HuH-7 (cell line): ENCODE data around the gene MAGI3.

Experiments used
- DNase-seq: peaks from one replicate; pipeline ENCODE4 v3.0.0; 2011; ENCODE audit warnings: low spot score

The MAGI3 gene

GRCh38 chr1:113657556-113658063, 267.3 kb downstream of the MAGI3 start:
- no peak for DNase-seq

DNA sequence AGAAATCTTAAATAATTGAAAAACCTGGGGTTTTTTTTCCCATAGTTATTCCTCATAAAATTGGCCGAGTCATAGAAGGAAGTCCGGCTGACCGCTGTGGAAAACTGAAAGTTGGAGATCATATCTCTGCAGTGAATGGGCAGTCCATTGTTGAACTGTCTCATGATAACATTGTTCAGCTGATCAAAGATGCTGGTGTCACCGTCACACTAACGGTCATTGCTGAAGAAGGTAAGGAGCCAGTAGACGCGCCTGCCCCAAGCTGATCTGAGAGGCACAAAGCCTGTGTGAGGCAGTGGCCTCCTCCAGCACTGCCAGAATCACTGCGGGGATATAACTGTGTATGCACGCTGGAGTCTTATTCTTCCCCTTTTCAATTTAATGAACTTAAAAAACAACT, 268.7 kb downstream of the MAGI3 start:
- DNase-seq: no peak

GRCh38 chr1:113659556-113659955, 269.2 kb downstream of the MAGI3 start:
- no peak for DNase-seq

DNA sequence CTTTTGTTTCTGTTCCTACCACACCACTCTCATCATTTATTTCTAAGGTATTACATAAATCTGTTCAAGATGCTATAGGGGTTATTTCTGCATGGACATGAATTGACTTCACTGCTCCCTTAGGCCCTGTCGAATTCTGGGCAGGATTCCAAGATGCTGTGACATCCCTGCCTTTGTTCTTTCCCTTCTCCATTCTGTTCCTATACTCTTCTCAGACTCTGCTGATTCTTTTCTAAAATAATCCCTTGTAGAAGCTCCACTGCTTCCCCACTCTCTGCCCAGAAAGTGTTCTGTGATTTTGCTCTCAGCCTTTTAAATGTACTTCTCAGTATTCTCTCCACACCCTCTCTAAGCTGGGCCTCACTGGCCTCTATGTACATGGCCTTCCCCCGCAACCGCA, 269.8 kb downstream of the MAGI3 start:
- DNase-seq: no peak

DNA sequence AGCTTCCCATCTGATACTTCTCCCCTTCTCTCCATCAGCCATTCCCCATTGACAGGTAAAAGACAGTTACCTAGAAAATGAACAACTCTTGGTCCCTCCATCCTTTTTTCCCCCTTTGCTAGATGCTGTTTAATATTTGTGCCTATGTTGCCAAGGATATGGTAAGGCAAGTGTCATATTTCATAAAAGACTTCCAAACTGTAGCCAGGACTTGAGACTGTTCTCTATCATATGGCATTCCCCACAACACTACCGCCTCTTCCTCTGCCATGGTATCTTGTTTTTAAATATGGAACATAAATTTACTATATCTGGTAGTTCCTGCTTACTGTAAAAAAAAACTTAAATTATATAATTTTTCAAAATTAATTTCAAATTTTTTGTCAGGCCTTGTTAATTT, 271.8 kb downstream of the MAGI3 start:
- DNase-seq: no peak

GRCh38 chr1:113663165-113663951, 273.0 kb downstream of the MAGI3 start:
- no peak for DNase-seq

DNA sequence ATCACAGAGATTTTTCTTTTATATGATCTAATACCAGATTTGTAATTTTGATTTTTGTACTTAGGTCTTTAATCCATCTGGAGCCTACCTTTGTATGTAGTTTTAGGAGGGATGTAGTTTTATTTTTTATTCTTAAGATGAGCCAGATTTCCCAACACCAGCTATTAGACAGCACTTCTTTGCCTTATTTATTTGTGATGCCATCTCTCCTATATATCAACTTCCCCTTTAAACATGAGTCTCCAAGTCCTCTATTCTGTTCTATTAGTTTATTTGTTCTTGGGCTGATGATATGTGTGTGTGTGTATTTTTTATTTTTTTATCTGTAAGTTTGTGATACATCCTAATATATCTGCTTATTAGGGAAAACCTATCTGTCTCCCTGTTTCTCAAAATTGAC, 274.8 kb downstream of the MAGI3 start:
- no peak for DNase-seq

GRCh38 chr1:113666126-113666525, 275.8 kb downstream of the MAGI3 start:
- DNase-seq: no peak

- no peak for DNase-seq
These were observed 279.7 kb downstream of the MAGI3 start for GRCh38 chr1:113669988-113670387.

- no peak for DNase-seq
These were observed 280.3 kb downstream of the MAGI3 start for GRCh38 chr1:113670650-113671049.

DNA sequence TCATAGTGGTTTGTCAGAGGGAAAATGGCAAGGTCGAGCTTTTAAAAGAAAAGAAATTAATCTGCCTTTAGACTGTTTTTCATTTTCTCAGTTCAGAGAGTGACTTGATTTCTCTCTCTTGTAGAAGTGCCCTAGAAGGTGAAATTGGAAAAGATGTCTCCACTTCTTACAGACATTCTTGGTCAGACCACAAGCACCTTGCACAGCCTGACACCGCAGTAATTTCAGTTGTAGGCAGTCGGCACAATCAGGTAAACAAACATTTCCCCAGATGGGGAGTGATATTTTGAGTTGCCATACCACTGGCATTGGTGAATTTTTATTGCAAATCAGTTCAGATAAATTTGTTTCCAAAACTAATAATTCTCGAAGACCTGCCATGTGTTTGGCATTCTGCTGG, 282.2 kb downstream of the MAGI3 start:
- no peak for DNase-seq

DNA sequence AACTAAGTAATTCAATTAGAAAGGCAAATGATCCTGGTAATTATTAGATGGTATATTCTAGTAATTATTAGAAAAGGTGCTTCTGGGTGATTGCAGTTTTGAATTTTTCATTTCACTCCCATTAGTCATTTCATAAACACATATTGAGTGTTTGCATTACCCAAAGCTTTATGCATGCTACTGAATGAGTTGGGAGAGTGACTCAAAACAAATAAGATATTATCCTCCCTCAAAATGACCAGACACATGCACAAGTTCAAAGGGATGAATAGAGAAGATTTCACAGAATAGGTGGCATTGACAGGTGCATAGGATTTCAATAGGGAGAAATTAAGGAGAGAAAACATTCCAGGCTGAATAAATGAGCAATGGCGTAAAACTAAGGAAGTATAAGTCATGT, 284.3 kb downstream of the MAGI3 start:
- no peak for DNase-seq

DNA sequence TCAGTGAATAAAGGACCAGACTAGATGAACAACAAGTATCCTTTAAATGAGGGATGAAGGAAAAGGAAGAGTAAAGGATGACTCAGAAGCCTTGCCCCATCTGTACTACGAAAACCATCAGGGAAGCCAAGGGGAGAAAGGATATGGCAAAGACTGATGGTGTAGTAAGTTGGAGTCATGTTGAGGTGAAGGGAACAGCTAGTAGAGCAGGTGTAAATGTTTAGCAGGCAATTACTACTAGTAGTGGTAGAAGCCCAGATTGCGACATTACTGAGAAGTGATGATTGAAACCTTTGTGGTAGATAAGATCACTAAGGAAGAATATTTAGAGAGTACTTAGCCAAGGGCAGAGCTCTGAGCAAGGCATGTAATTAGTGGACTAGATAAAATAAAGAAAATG, 285.0 kb downstream of the MAGI3 start:
- DNase-seq: no peak

GRCh38 chr1:113676524-113676923, 286.2 kb downstream of the MAGI3 start:
- no peak for DNase-seq

DNA sequence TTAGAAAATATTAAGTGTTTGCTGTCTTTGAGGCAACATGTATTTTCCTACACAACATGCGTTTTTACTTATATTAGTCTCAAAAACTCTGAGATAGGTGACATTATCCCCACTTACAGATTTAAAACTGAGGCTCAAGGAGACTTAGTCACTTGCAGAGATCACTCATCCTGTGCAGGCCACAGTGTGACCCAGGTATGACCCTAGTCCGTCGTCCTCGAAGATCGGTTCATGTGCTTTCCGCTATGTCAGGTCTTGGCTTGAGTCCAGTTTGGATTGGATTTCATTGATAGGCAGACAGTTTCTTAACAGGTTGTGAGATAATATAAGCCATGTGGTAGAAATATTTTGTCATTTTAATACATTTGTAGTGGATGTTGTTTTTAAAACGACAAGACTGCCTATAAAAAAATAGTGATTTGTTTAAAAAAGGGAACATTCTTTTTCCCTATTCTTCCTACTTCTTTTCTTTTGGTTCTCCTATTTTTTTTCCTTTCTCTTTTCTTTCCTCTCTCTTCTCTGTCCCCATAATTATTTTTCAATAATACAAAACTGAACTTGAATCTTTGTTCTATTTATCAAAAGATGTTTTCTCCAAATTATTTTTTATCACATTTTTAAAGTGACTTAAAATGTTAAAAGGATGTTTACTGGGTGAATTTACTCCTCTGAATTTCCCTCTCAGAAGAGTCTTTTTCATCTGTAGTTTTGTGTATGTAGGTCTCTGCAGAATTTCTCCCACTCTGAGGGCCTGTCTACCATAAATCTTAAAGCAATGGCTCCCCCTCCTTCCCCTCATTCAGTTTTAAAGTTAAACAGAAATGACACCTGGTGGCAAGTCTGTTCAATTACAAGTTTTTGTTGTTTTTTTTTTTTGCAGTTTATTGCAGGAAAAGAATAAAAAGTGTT, 287.2 kb downstream of the MAGI3 start:
- peak; percentile 48 for DNase-seq

DNA sequence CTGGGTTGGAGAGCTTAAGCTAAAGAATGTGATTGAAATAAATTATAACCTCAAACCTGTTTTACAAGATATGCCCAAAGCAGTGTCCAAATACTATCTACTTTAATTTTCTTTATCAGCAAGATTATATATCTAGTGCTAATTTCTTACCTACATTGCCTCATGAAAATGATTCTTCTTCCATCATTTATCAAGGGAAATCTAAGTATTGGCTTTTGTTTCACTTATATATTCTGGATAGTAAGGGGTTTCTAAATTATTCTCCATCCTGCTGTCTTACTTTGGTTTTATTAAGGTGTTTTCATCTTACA, 287.8 kb downstream of the MAGI3 start:
- no peak for DNase-seq

DNA sequence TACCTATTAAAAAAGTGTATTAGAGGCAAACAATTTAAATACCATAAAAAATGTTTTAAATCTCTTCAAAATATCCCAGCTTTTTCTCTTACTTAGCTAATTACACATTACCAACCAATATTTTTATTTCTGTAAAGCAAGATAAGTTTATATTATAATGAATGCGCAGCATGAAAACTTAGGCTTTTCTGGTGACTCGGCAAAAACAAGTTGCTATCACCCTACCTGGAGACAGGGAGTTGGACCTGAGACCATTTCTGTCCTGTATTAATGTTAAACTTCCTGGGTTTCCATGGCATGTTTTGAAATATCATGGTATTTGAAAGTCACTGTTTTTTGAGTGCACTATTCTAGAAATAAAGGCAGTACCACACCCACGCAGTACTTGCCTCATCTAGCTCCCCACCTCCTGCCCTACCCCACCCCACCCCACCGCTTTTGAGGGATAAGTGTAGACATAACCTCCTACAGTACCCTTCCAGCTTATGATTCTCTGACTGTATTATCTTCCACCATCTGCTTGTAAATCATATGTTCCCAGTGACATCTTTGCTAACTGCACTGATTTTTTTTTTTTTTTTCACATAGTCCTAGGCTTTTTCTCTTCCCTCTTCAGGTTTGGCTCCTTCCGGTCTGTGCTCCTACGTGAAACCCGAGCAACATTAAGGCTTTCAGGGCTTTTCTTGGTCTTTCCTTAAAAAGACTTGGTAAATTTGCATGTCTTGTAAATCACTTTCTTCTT, 291.5 kb downstream of the MAGI3 start:
- DNase-seq: no peak

DNA sequence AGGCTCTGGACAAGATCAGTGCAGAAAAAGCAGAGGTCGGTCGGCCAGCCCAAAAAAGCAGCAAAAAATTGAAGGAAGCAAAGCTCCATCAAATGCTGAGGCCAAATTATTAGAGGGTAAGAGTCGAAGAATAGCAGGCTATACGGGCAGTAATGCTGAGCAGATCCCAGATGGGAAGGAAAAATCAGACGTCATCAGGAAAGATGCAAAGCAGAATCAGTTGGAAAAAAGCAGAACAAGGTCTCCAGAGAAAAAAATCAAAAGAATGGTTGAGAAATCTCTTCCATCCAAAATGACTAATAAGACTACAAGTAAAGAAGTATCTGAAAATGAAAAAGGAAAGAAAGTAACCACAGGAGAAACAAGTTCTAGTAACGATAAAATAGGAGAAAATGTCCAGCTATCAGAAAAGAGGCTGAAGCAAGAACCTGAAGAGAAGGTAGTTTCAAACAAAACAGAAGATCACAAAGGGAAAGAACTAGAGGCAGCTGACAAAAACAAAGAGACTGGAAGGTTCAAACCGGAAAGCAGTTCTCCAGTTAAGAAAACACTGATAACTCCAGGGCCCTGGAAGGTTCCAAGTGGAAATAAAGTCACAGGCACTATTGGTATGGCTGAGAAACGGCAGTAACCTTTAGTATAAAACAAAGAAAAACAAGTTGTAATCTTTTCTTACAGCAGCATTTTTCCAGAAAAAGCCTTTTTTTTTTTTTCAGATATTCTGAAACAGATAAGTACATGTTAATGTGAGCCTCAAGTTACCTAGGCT, 293.3 kb downstream of the MAGI3 start:
- no peak for DNase-seq

- no peak for DNase-seq
These were observed 293.8 kb downstream of the MAGI3 start for GRCh38 chr1:113684153-113684541.

- no peak for DNase-seq
These were observed 296.7 kb downstream of the MAGI3 start for GRCh38 chr1:113686891-113687618.

DNA sequence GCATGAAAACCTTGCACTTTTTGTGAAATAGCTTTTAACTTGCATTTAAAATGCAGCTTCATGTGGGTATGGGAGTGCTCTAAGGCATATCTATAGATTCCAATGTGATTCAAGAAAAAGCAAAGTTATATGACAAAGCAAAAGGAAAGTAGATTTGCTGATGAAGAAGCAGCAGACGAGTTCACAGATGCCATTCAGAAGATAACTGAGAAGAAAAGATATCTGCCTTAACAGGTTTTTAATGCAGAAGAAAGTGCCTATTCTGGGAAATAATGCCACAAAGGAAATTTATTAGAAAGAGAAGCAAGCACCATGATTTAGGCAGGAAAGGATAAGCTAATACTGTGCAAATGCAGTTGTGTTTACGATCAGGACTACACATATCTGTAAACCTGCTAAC, 300.9 kb downstream of the MAGI3 start:
- no peak for DNase-seq
